ENCODE data around the gene SEPHS1.

Gene SEPHS1

GRCh38 chr10:13375791-13376190 lies 27.7 kb upstream of the SEPHS1 start:
- H3K36me3 Mint-ChIP-seq (ENCODE audit: low read depth), result no peaks in the 10 kb centered on the region
- no peak overlapping the region for H3K4me3 Mint-ChIP-seq

GRCh38 chr10:13373644-13374043 lies 25.6 kb upstream of the SEPHS1 start:
- Mint-ChIP-seq H3K4me3 (no peak overlapping the region), H3K4me1 (ENCODE audit: low read depth) (no peaks in the 10 kb centered on the region), H3K36me3 (ENCODE audit: low read depth) (no peaks in the 10 kb centered on the region), H3K9me3 (no peaks in the 10 kb centered on the region), H3K27me3 (no peaks in the 10 kb centered on the region), H3K27ac (no peak overlapping the region)

More at GRCh38 chr10:13375791-13376190, 27.7 kb upstream of the SEPHS1 start:
- Mint-ChIP-seq H3K4me1 (ENCODE audit: low read depth) (no peaks in the 10 kb centered on the region), H3K27me3 (peaks cover 13% of the 10 kb centered on the region), H3K9me3 (no peaks in the 10 kb centered on the region), H3K27ac (no peak overlapping the region)

DNA sequence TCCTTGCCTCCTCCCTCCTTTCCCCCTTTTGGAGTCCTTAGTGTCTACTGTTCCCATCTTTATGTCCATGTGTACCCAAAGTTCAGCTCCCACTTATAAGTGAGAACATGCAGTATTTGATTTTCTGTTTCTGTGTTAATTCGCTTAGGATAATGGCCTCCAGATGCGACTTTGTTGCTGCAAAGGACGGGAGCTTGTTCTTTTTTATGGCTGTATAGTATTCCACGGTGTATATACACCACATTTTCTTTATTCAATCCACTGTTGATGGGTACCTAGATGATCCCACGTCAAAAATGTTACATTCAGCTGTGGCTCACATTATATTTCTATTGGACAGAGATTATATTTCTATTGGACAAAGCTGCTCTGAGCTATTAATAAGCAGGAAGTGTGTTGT lies 24.4 kb upstream of the SEPHS1 start:
- H3K4me1 Mint-ChIP-seq (ENCODE audit: low read depth), result no peaks in the 10 kb centered on the region
- H3K36me3 Mint-ChIP-seq (ENCODE audit: low read depth), result no peaks in the 10 kb centered on the region
- H3K9me3 Mint-ChIP-seq, result no peaks in the 10 kb centered on the region
- H3K4me3 Mint-ChIP-seq, result no peak overlapping the region
- no peaks in the 10 kb centered on the region for H3K27me3 Mint-ChIP-seq
- no peak overlapping the region for H3K27ac Mint-ChIP-seq

DNA sequence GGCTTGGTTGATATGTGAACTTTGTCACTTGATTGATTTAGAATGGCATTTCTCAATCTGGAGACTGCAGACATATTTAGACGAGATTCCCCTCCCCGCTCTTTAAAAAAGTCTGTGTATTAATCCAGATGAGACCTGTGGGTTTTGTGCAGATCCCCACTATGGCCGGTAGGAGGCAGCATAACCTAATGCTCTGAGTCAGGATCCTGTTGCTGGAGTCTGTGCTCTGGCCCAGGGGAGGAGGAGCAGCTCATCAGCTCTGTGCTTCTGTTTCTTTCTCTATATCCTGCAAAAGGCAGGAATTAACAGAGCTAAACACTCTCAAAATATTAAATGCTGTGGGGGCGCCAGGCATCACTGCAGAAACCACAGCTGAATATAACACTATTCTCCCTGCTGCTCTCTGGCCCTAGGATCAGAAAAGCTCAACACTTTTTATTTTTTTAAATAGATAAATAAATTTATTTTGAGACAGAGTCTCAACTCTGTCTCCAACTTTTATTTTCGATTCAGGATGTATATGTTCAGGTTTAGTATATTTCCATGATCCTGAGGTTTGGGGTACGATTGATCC lies 23.9 kb upstream of the SEPHS1 start:
- H3K4me1 Mint-ChIP-seq (ENCODE audit: low read depth), result no peaks in the 10 kb centered on the region
- no peak overlapping the region for H3K4me3 Mint-ChIP-seq
- no peaks in the 10 kb centered on the region for H3K27me3 Mint-ChIP-seq
- H3K9me3 Mint-ChIP-seq, result no peaks in the 10 kb centered on the region
- H3K27ac Mint-ChIP-seq, result no peak overlapping the region
- no peaks in the 10 kb centered on the region for H3K36me3 Mint-ChIP-seq (ENCODE audit: low read depth)

GRCh38 chr10:13366891-13367290 lies 18.8 kb upstream of the SEPHS1 start:
- Mint-ChIP-seq H3K4me1 (ENCODE audit: low read depth) (no peaks in the 10 kb centered on the region), H3K36me3 (ENCODE audit: low read depth) (no peaks in the 10 kb centered on the region), H3K27me3 (no peaks in the 10 kb centered on the region), H3K9me3 (no peaks in the 10 kb centered on the region), H3K27ac (no peak overlapping the region), H3K4me3 (no peak overlapping the region)

- H3K36me3 Mint-ChIP-seq (ENCODE audit: low read depth), result no peaks in the 10 kb centered on the region
- no peak overlapping the region for H3K27ac Mint-ChIP-seq
- no peaks in the 10 kb centered on the region for H3K4me1 Mint-ChIP-seq (ENCODE audit: low read depth)
- H3K4me3 Mint-ChIP-seq, result no peak overlapping the region
- H3K27me3 Mint-ChIP-seq, result no peaks in the 10 kb centered on the region
- H3K9me3 Mint-ChIP-seq, result no peaks in the 10 kb centered on the region
Observed at GRCh38 chr10:13365831-13366230, 17.7 kb upstream of the SEPHS1 start.

DNA sequence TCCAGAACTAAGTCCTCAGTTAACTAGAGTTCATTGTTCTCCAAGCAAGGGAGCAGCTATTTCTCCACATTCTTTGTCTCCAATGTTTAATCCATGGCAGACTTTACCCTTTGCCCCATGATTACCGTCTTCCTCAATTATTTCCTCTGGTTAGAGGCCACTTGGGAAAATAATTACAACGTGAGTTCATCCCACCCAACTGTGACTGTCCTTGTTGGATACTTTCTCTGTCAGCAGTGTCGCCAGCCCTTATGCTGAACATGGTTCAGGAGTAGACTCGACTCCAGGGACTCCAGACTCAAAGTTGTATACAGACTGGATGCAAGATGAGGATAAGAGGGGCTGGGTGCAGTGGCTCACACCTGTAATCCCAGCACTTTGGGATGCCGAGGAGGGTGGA lies 17.1 kb upstream of the SEPHS1 start:
- Mint-ChIP-seq H3K9me3 (no peaks in the 10 kb centered on the region), H3K4me3 (no peak overlapping the region), H3K36me3 (ENCODE audit: low read depth) (no peaks in the 10 kb centered on the region), H3K4me1 (ENCODE audit: low read depth) (no peaks in the 10 kb centered on the region), H3K27me3 (no peaks in the 10 kb centered on the region), H3K27ac (no peak overlapping the region)

- H3K9me3 Mint-ChIP-seq, result no peaks in the 10 kb centered on the region
- H3K36me3 Mint-ChIP-seq (ENCODE audit: low read depth), result no peaks in the 10 kb centered on the region
Observed at GRCh38 chr10:13360587-13360986, 12.5 kb upstream of the SEPHS1 start.

GRCh38 chr10:13356392-13356791 lies 8.3 kb upstream of the SEPHS1 start:
- Mint-ChIP-seq H3K4me1 (ENCODE audit: low read depth) (peaks cover 13% of the 10 kb centered on the region), H3K27ac (no peak overlapping the region), H3K36me3 (ENCODE audit: low read depth) (no peaks in the 10 kb centered on the region)

More at GRCh38 chr10:13360587-13360986, 12.5 kb upstream of the SEPHS1 start:
- H3K27ac Mint-ChIP-seq, result no peak overlapping the region
- no peak overlapping the region for H3K4me3 Mint-ChIP-seq
- H3K4me1 Mint-ChIP-seq (ENCODE audit: low read depth), result no peaks in the 10 kb centered on the region
- no peaks in the 10 kb centered on the region for H3K27me3 Mint-ChIP-seq

DNA sequence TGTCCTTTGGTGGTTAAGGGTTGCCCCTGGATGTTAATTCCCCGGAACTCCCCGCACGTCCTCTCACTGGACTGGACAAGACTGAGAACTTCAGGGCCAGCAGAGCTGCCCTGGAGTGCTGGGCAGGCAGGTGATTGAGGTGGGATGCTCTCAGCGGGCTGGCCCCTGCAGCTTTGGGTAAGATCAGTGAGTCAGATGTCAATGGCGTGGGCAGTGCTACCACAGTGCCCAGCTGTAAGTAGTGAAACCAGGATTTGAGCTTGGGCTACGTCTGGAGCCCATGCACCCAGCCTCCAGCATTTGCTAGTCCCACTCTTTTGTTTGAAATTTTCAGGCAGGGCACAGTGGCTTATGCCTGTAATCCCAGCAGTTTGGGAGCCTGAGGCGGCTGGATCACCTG lies 6.7 kb upstream of the SEPHS1 start:
- Mint-ChIP-seq H3K27ac (no peak overlapping the region), H3K4me1 (ENCODE audit: low read depth) (peaks cover 29% of the 10 kb centered on the region), H3K27me3 (no peaks in the 10 kb centered on the region), H3K4me3 (no peak overlapping the region), H3K9me3 (no peaks in the 10 kb centered on the region), H3K36me3 (ENCODE audit: low read depth) (no peaks in the 10 kb centered on the region)

More at GRCh38 chr10:13356392-13356791, 8.3 kb upstream of the SEPHS1 start:
- H3K4me3 Mint-ChIP-seq, result no peak overlapping the region
- H3K9me3 Mint-ChIP-seq, result no peaks in the 10 kb centered on the region
- H3K27me3 Mint-ChIP-seq, result no peaks in the 10 kb centered on the region

- Mint-ChIP-seq H3K27me3 (no peaks in the 10 kb centered on the region), H3K27ac (no peak overlapping the region), H3K4me3 (no peak overlapping the region), H3K9me3 (no peaks in the 10 kb centered on the region), H3K4me1 (ENCODE audit: low read depth) (peaks cover 35% of the 10 kb centered on the region), H3K36me3 (ENCODE audit: low read depth) (no peaks in the 10 kb centered on the region)
Observed at GRCh38 chr10:13352519-13352918, 4.4 kb upstream of the SEPHS1 start.

- H3K27ac Mint-ChIP-seq, result no peak overlapping the region
- H3K4me1 Mint-ChIP-seq (ENCODE audit: low read depth), result peaks cover 39% of the 10 kb centered on the region
- no peaks in the 10 kb centered on the region for H3K27me3 Mint-ChIP-seq
- peaks cover 4% of the 10 kb centered on the region for H3K36me3 Mint-ChIP-seq (ENCODE audit: low read depth)
- H3K4me3 Mint-ChIP-seq, result no peak overlapping the region
- no peaks in the 10 kb centered on the region for H3K9me3 Mint-ChIP-seq
Observed at GRCh38 chr10:13351340-13351915, 3.3 kb upstream of the SEPHS1 start.

GRCh38 chr10:13349463-13350274 lies 1.6 kb upstream of the SEPHS1 start:
- H3K36me3 Mint-ChIP-seq (ENCODE audit: low read depth), result peaks cover 11% of the 10 kb centered on the region
- no peaks in the 10 kb centered on the region for H3K27me3 Mint-ChIP-seq
- H3K4me3 Mint-ChIP-seq, result peak overlapping the region; percentile 88
- no peaks in the 10 kb centered on the region for H3K9me3 Mint-ChIP-seq
- peak overlapping the region; percentile 80 for H3K27ac Mint-ChIP-seq
- peaks cover 55% of the 10 kb centered on the region for H3K4me1 Mint-ChIP-seq (ENCODE audit: low read depth)

DNA sequence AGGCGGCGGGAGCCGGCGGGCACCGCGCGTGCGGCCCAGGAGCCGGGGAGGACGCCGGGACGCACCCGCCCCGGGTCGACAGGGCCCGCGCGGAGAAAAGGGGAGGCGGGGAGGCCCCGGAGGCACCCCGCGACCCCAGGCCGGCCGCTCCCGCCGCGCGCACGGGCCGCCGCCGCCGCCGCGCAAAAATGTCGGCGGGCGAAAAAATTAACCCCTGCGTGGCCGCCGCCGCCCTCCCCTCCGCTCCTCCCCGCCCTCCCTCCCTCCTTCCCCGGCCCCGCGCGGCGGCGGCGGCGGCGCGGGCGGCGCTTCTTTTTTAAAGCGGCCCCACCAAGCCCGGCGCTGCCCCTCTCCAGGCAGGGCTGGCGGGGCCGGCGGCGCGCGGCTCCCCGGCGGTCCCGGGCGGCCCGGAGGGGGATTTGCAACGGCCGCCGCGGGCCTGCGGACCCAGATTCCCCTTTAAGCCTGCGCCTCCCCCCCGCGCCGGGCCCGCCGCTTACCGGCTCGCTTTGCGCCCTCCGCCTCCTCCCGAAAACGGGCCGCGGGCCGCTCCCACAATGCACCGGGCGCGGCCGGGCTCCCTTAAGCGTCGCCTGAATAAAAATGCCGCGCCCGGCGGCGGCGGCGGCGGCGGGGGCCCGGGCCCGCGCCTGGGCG lies 465 bp downstream of the SEPHS1 start:
- H3K27ac Mint-ChIP-seq, result no peak overlapping the region

GRCh38 chr10:13347043-13347499 lies 1.0 kb downstream of the SEPHS1 start:
- Mint-ChIP-seq H3K9me3 (no peaks in the 10 kb centered on the region), H3K27ac (peak overlapping the region; percentile 89), H3K4me1 (ENCODE audit: low read depth) (peaks cover 55% of the 10 kb centered on the region)

More for the DNA sequence above, 465 bp downstream of the SEPHS1 start:
- Mint-ChIP-seq H3K4me1 (ENCODE audit: low read depth) (peaks cover 59% of the 10 kb centered on the region), H3K36me3 (ENCODE audit: low read depth) (peaks cover 28% of the 10 kb centered on the region), H3K9me3 (no peaks in the 10 kb centered on the region), H3K27me3 (no peaks in the 10 kb centered on the region), H3K4me3 (no peak overlapping the region)

More at GRCh38 chr10:13347043-13347499, 1.0 kb downstream of the SEPHS1 start:
- Mint-ChIP-seq H3K36me3 (ENCODE audit: low read depth) (peaks cover 28% of the 10 kb centered on the region), H3K4me3 (peak overlapping the region; percentile 89), H3K27me3 (no peaks in the 10 kb centered on the region)
